ENCODE results near the gene TMEM9. TPM values are rescaled to one million over a fixed set of nuclear protein-coding genes. Genes with fewer than 3 reads are reported as not detected.
A peak's percentile ranks its signal among the peaks of the same experiment; 100 is the strongest.

The TMEM9 gene
- total and polyA plus RNA-seq, 9 of the 15 experiments (the other 6 are each of a cell fraction or from before 2014, with no cell fraction given): 30.4 to 107 (median 67.6) TPM

GRCh38 chr1:201184307-201185122 lies 30.2 kb upstream of the TMEM9 start (continued):
- 0 out of 2 replicates have a peak, but pooled peaks have one; percentile 6 for TF ChIP-seq ZNF431 (CRISPR knock-in tag; IDR thresholded peaks at IDR 0.05)
- TF ChIP-seq ZNF830 (CRISPR knock-in tag; IDR thresholded peaks at IDR 0.05): no peak
- TF ChIP-seq DEAF1 (CRISPR knock-in tag; IDR thresholded peaks at IDR 0.05): 0 out of 2 replicates have a peak, but pooled peaks have one; percentile 22
- no peak for TF ChIP-seq MCM3 (IDR thresholded peaks at IDR 0.05)
- 0 out of 2 replicates have a peak, but pooled peaks have one; percentile 35 for TF ChIP-seq ZNF511 (CRISPR knock-in tag; IDR thresholded peaks at IDR 0.05)
- peak; percentile 32; the same call in 1 of the 2 replicates for TF ChIP-seq ZNF143 (CRISPR knock-in tag; IDR thresholded peaks at IDR 0.05)
- TF ChIP-seq RCOR1 (IDR thresholded peaks at IDR 0.05; ENCODE audit: borderline replicate concordance in 1 of 2, low read depth in 2 of 2, low read length in 2 of 2): peak in 1 of 2 experiments; percentile 74; a peak in 1 of 4 replicates
- no peak for TF ChIP-seq TCF7L2 (IDR thresholded peaks at IDR 0.05; ENCODE audit: low read depth, low read length)
- no peak for TF ChIP-seq ETV1 (tag; conservative IDR thresholded peaks at IDR 0.05; ENCODE audit: low read depth)
- TF ChIP-seq ELF1 (tag; IDR thresholded peaks at IDR 0.05): no peak
- TF ChIP-seq CLOCK (CRISPR knock-in tag; IDR thresholded peaks at IDR 0.05; ENCODE audit: borderline replicate concordance): no peak
- TF ChIP-seq GABPA (tag; conservative IDR thresholded peaks at IDR 0.05; ENCODE audit: low read depth): no peak
- no peak for TF ChIP-seq ARID3A (IDR thresholded peaks at IDR 0.05; ENCODE audit: borderline replicate concordance, low read depth, low read length)
- no peak for TF ChIP-seq RBM15 (IDR thresholded peaks at IDR 0.05; ENCODE audit: insufficient read depth, low read length)
- peak; percentile 37; the same call in 1 of the 2 replicates for TF ChIP-seq CTBP1 (IDR thresholded peaks at IDR 0.05; ENCODE audit: borderline replicate concordance)
- no peak for TF ChIP-seq PCBP2 (IDR thresholded peaks at IDR 0.05; ENCODE audit: low read depth, low read length, poor library complexity, severe bottlenecking)
- no peak for TF ChIP-seq KHSRP (IDR thresholded peaks at IDR 0.05)
- no peak for TF ChIP-seq BDP1 (IDR thresholded peaks at IDR 0.05; ENCODE audit: insufficient read depth, insufficient read length)
- TF ChIP-seq NFE2L1 (tag; IDR thresholded peaks at IDR 0.05; ENCODE audit: borderline replicate concordance, low read depth): no peak
- no peak for TF ChIP-seq GABPB1 (CRISPR knock-in tag; IDR thresholded peaks at IDR 0.05)
- no peak for TF ChIP-seq NR2C1 (IDR thresholded peaks at IDR 0.05)
- no peak for TF ChIP-seq NR2C1 (tag; IDR thresholded peaks at IDR 0.05)

All from K562 (cell line).